Thyroid gland (tissue), 4 donors: ENCODE measurements around the gene DYNLT3. TPM values are rescaled to one million over a fixed set of nuclear protein-coding genes. Genes with fewer than 3 reads are reported as not detected.

Source experiments
- DNase-seq, 2 donors: peaks; one replicate each; pipeline ENCODE4 v3.0.0-alpha.2; 2019
- H3K27ac ChIP-seq, 3 donors: fragments of 200-600 bp; sonication (generic); 1 replicate in 2 of 3; 2 replicates in 1 of 3; pipeline ENCODE4 v1.5.1; 2016 to 2019; ENCODE audit warnings: mild to moderate bottlenecking in 1 of 3, moderate library complexity in 1 of 3
- H3K27me3 ChIP-seq: fragments of 200-600 bp; sonication (generic); one replicate; pipeline ENCODE4 v1.5.1; 2019
- H3K36me3 ChIP-seq, 2 donors: fragments of 200-600 bp; sonication (generic); one replicate each; pipeline ENCODE4 v1.5.1; 2016 to 2019
- H3K4me1 ChIP-seq, 2 donors: fragments of 200-600 bp; sonication (generic); one replicate each; pipeline ENCODE4 v1.5.1; 2017 to 2019
- H3K4me3 ChIP-seq, 3 donors: fragments of 200-600 bp; sonication (generic); replicated peaks in 1 of 3; 1 replicate in 2 of 3; 2 replicates in 1 of 3; pipeline ENCODE4 v1.5.1; 2016; ENCODE audit warnings: mild to moderate bottlenecking in 1 of 3
- H3K9me3 ChIP-seq: fragments of 200-600 bp; sonication (generic); one replicate; pipeline ENCODE4 v1.5.1; 2017
- CTCF ChIP-seq, 6 experiments: fragments of 200-600 bp in 3 of 6; fragments of 450-650 bp in 3 of 6; sonication (generic) in 3 of 6; IDR thresholded peaks; one replicate each; pipeline ENCODE4 v1.5.1; 2016 to 2019; ENCODE audit warnings: antibody characterized with exemption in 6 of 6, mild to moderate bottlenecking in 2 of 6, inconsistent platforms in 1 of 6, moderate library complexity in 1 of 6
- POLR2A ChIP-seq, 2 donors: fragments of 450-650 bp; IDR thresholded peaks; one replicate each; pipeline ENCODE4 v1.6.1; 2017; ENCODE audit warnings: antibody characterized with exemption in 2 of 2, mild to moderate bottlenecking in 2 of 2, moderate library complexity in 1 of 2
- WGBS, 2 donors: methylation state at CpG; one replicate each; pipeline ENCODE4 v1.1.5; 2017; 5-methylcytosine and 5-hydroxymethylcytosine counted together
- intact Hi-C: fragments of 100-400 bp; cut with DNase I; formaldehyde crosslinking; loops from one replicate; pipeline ENCODE4 v1.15.1; 2023
- total RNA-seq, 4 donors: library from RNA; depleted of rRNA; stranded (reverse); fragments of >200 nt; gene quantifications; one replicate each; pipeline ENCODE4 v1.2.3, GENCODE V29; 2016

The DYNLT3 gene
- total RNA-seq, result 10 to 100 TPM; 23.7 to 42.7 (median 32.5) TPM

- peak within 1 kb of the TSS; percentile 14 to 60 (median 47) for H3K4me3 ChIP-seq
- H3K9me3 ChIP-seq, result no peaks in the 10 kb centered on the region
- WGBS, 2 donors, result 0% methylated on average over 7 to 9 of the region's 67 CpGs
- H3K4me1 ChIP-seq, result no peaks in the 10 kb centered on the region
- peak; percentile 80 to 84 for DNase-seq
- peak; percentile 6 to 86 for TF ChIP-seq POLR2A (IDR thresholded peaks at IDR 0.05)
- no peak for TF ChIP-seq CTCF (IDR thresholded peaks at IDR 0.05)
- intact Hi-C loops, result no loop called here
- no peaks in the 10 kb centered on the region for H3K36me3 ChIP-seq
- H3K27ac ChIP-seq, result peak within 1 kb of the TSS; percentile 77 to 88 (median 87)
- no peaks in the 10 kb centered on the region for H3K27me3 ChIP-seq
Observed at GRCh38 chrX:37846934-37847732, at the start of gene DYNLT3. TSS of gene DYNLT3 (minus strand) at chrX:37847571. CDS start at chrX:37847510, 61 bp downstream.

- Histone ChIP-seq H3K27ac (no peak overlapping the region), H3K4me3 (no peak overlapping the region), H3K27me3 (no peaks in the 10 kb centered on the region), H3K4me1 (no peaks in the 10 kb centered on the region), H3K36me3 (no peaks in the 10 kb centered on the region), H3K9me3 (no peaks in the 10 kb centered on the region)
- no peak for DNase-seq
- WGBS, 2 donors, result 43 to 44% methylated on average over 1 of the region's 1 CpG
- intact Hi-C loops, result no loop called here
- no peak for TF ChIP-seq POLR2A (IDR thresholded peaks at IDR 0.05)
- no peak for TF ChIP-seq CTCF (IDR thresholded peaks at IDR 0.05)
Observed at GRCh38 chrX:37896511-37896890, 49.1 kb upstream of the DYNLT3 start.

- intact Hi-C loops, result no loop called here
- Histone ChIP-seq H3K4me3 (no peak overlapping the region), H3K36me3 (no peaks in the 10 kb centered on the region), H3K4me1 (no peaks in the 10 kb centered on the region), H3K27me3 (no peaks in the 10 kb centered on the region), H3K9me3 (no peaks in the 10 kb centered on the region), H3K27ac (no peak overlapping the region)
- TF ChIP-seq CTCF (IDR thresholded peaks at IDR 0.05), result no peak
- no peak for DNase-seq
Observed at GRCh38 chrX:37895795-37896510, 48.6 kb upstream of the DYNLT3 start.

- intact Hi-C loops, result no loop called here
- Histone ChIP-seq H3K36me3 (no peaks in the 10 kb centered on the region), H3K4me3 (no peak overlapping the region), H3K9me3 (no peaks in the 10 kb centered on the region), H3K27ac (no peak overlapping the region), H3K4me1 (no peaks in the 10 kb centered on the region), H3K27me3 (no peaks in the 10 kb centered on the region)
- no peak for DNase-seq
- 68 to 70% methylated on average over 3 of the region's 3 CpGs for WGBS, 2 donors
- TF ChIP-seq POLR2A (IDR thresholded peaks at IDR 0.05) (no peak), CTCF (IDR thresholded peaks at IDR 0.05) (no peak)
Observed at GRCh38 chrX:37894725-37895124, 47.4 kb upstream of the DYNLT3 start.

GRCh38 chrX:37888010-37888409 is 40.6 kb upstream of the DYNLT3 start:
- H3K27ac ChIP-seq, result no peak overlapping the region
- 85 to 90% methylated on average over 5 of the region's 5 CpGs for WGBS, 2 donors
- TF ChIP-seq CTCF (IDR thresholded peaks at IDR 0.05), result no peak
- no peak for TF ChIP-seq POLR2A (IDR thresholded peaks at IDR 0.05)
- no peaks in the 10 kb centered on the region for H3K9me3 ChIP-seq
- H3K4me3 ChIP-seq, result no peak overlapping the region
- H3K36me3 ChIP-seq, result no peaks in the 10 kb centered on the region
- no peaks in the 10 kb centered on the region for H3K4me1 ChIP-seq
- no peak for DNase-seq
- intact Hi-C loops, result no loop called here
- no peaks in the 10 kb centered on the region for H3K27me3 ChIP-seq
